GM12878 (cell line): ENCODE results near the gene BZW1. TPM values are rescaled to one million over a fixed set of nuclear protein-coding genes. Genes with fewer than 3 reads are reported as not detected.

Experiments
- ATAC-seq: fragments of 200-7000 bp; cut with Tn5 transposase; 3 replicates; pipeline ENCODE4 v1.9.1; 2020; ENCODE audit warnings: mild to moderate bottlenecking, moderate library complexity
- BruUV-seq: library from RNA; stranded (reverse); fragments of 400-500 nt; replicated peaks from 2 replicates; lab custom pipeline; 2021; lab: Mats Ljungman, UMichigan
- CTCF ChIA-PET: fragments of 300-600 bp; sonication (Branson Sonifier 250); formaldehyde crosslinking; extraction: SDS; loops from one replicate; lab custom pipeline; 2021; ENCODE audit warnings: inconsistent platforms; lab: Yijun Ruan, JAX
- POLR2A ChIA-PET: fragments of 350-600 bp; formaldehyde crosslinking; extraction: SDS; loops from one replicate; lab custom pipeline; 2021; ENCODE audit warnings: inconsistent platforms; lab: Charles Lee
- RAD21 ChIA-PET: fragments of 300-600 bp; sonication (Branson Sonifier 250); formaldehyde crosslinking; loops from one replicate; lab custom pipeline; 2023; ENCODE audit warnings: antibody characterized with exemption; ENCODE audit not compliant: unreplicated experiment; lab: Charles Lee
- SMC1A ChIA-PET: fragments of 300-600 bp; sonication (Branson Sonifier 250); formaldehyde crosslinking; loops from one replicate; lab custom pipeline; 2023; ENCODE audit not compliant: unreplicated experiment, uncharacterized antibody; lab: Charles Lee
- DNase-seq: peaks from one replicate; pipeline ENCODE4 v3.0.0-alpha.2; 2011; ENCODE audit warnings: low read depth, low spot score
- FAIRE-seq: peaks from 3 replicates; lab custom pipeline; 2011; peaks lifted over from hg19 to GRCh38; lab: Jason Lieb, UNC
- H2AFZ ChIP-seq: 2 replicates; pipeline ENCODE4 v1.6.0; 2011; ENCODE audit warnings: low read depth, low read length, control low read depth; ENCODE audit not compliant: control insufficient read depth
- H3K27ac ChIP-seq: 2 replicates; pipeline ENCODE4 v1.5.1; 2011; ENCODE audit warnings: control low read depth; ENCODE audit not compliant: control insufficient read depth, insufficient read depth
- H3K27me3 ChIP-seq, 2 experiments: replicated peaks in 1 of 2; 2 replicates each; pipeline versions ENCODE4 v1.6.0 to v1.6.1; 2011; ENCODE audit warnings: low read length in 1 of 2; ENCODE audit not compliant: control insufficient read depth in 2 of 2, insufficient read depth in 2 of 2
- H3K36me3 ChIP-seq, 2 experiments: 2 replicates each; pipeline ENCODE4 v1.5.1; 2011; ENCODE audit warnings: low read length in 1 of 2; ENCODE audit not compliant: control insufficient read depth in 2 of 2, insufficient read depth in 2 of 2
- H3K4me1 ChIP-seq: 2 replicates; pipeline ENCODE4 v1.6.1; 2011; ENCODE audit warnings: mild to moderate bottlenecking, low read length, moderate library complexity, mixed read lengths; ENCODE audit not compliant: control insufficient read depth, insufficient read depth
- H3K4me2 ChIP-seq: 2 replicates; pipeline ENCODE4 v1.6.0; 2011; ENCODE audit warnings: control low read depth; ENCODE audit not compliant: control insufficient read depth, insufficient read depth
- H3K4me3 ChIP-seq: fragments of 200-600 bp; sonication (generic); 2 replicates; pipeline ENCODE4 v1.5.1; 2016
- H3K79me2 ChIP-seq: 2 replicates; pipeline ENCODE4 v1.6.0; 2011; ENCODE audit warnings: low read length; ENCODE audit not compliant: control insufficient read depth, insufficient read depth
- H3K9ac ChIP-seq: 2 replicates; pipeline ENCODE4 v1.8.0; 2011; ENCODE audit warnings: low read length, control low read depth, mixed read lengths; ENCODE audit not compliant: control insufficient read depth, insufficient read depth
- H3K9me3 ChIP-seq: replicated peaks from 3 replicates; pipeline ENCODE4 v1.5.1; 2011; ENCODE audit warnings: mild to moderate bottlenecking, low read length; ENCODE audit not compliant: control insufficient read depth, insufficient read depth
- H4K20me1 ChIP-seq: 2 replicates; pipeline ENCODE4 v1.6.0; 2011; ENCODE audit not compliant: control insufficient read depth, insufficient read depth
- BHLHE40 ChIP-seq, 2 experiments: fragments of 450-650 bp in 1 of 2; IDR thresholded peaks; 2 replicates each; pipeline ENCODE4 v1.6.1; 2011 to 2017; ENCODE audit warnings: low read depth in 2 of 2, borderline replicate concordance in 1 of 2, improper control_type of control experiment in 1 of 2, low read length in 1 of 2, mild to moderate bottlenecking in 1 of 2
- BMI1 ChIP-seq: fragments of 450-650 bp; IDR thresholded peaks from 2 replicates; pipeline ENCODE4 v1.6.1; 2016; ENCODE audit warnings: mild to moderate bottlenecking, moderate library complexity, borderline replicate concordance
- CBX5 ChIP-seq: sonication (generic); IDR thresholded peaks from 2 replicates; pipeline ENCODE4 v1.6.1; 2016; ENCODE audit warnings: low read depth, moderate library complexity, mild to moderate bottlenecking, inconsistent platforms
- CEBPZ ChIP-seq: fragments of 150-350 bp; IDR thresholded peaks from 2 replicates; pipeline ENCODE4 v1.6.1; 2016; ENCODE audit warnings: low read depth, low read length
- EED ChIP-seq: sonication (generic); IDR thresholded peaks from 2 replicates; pipeline ENCODE4 v1.6.1; 2016; ENCODE audit warnings: antibody characterized with exemption, low read depth
- HDGF ChIP-seq: fragments of 450-650 bp; IDR thresholded peaks from 2 replicates; pipeline ENCODE4 v1.6.1; 2016; ENCODE audit warnings: antibody characterized with exemption
- KLF5 ChIP-seq: fragments of 450-650 bp; IDR thresholded peaks from 2 replicates; pipeline ENCODE4 v1.6.1; 2014; ENCODE audit warnings: mild to moderate bottlenecking; ENCODE audit not compliant: partially characterized antibody
- MEF2A ChIP-seq: IDR thresholded peaks from 2 replicates; pipeline ENCODE4 v1.6.1; 2011; ENCODE audit warnings: low read depth, mild to moderate bottlenecking, low read length, moderate library complexity; ENCODE audit not compliant: insufficient read depth
- NR2C1 ChIP-seq: fragments of 450-650 bp; IDR thresholded peaks from 2 replicates; pipeline ENCODE4 v1.6.1; 2017; ENCODE audit warnings: antibody characterized with exemption, mild to moderate bottlenecking, moderate library complexity
- PML ChIP-seq: IDR thresholded peaks from 2 replicates; pipeline ENCODE4 v1.6.1; 2012; ENCODE audit warnings: low read length, inconsistent platforms
- POLR2AphosphoS5 ChIP-seq: IDR thresholded peaks from 2 replicates; pipeline ENCODE4 v1.6.1; 2011; ENCODE audit warnings: mild to moderate bottlenecking, low read length, inconsistent platforms
- POU2F2 ChIP-seq: IDR thresholded peaks from 3 replicates; pipeline ENCODE4 v1.6.1; 2011; ENCODE audit warnings: low read depth, mild to moderate bottlenecking, low read length, borderline replicate concordance
- SPI1 ChIP-seq: IDR thresholded peaks from 2 replicates; pipeline ENCODE4 v1.6.1; 2011; ENCODE audit warnings: low read depth, mild to moderate bottlenecking, low read length, moderate library complexity, borderline replicate concordance; ENCODE audit not compliant: insufficient read depth
- STAT1 ChIP-seq: fragments of 450-650 bp; conservative IDR thresholded peaks from 2 replicates; pipeline ENCODE4 v1.6.1; 2014; ENCODE audit warnings: antibody characterized with exemption, mild to moderate bottlenecking
- YY1 ChIP-seq: IDR thresholded peaks from 2 replicates; pipeline ENCODE4 v1.6.1; 2011; ENCODE audit warnings: low read depth, mild to moderate bottlenecking, low read length
- ZBED1 ChIP-seq: IDR thresholded peaks from 2 replicates; pipeline ENCODE4 v1.6.1; 2016; ENCODE audit warnings: borderline replicate concordance
- ZBTB33 ChIP-seq: fragments of 450-650 bp; IDR thresholded peaks from 2 replicates; pipeline ENCODE4 v1.6.1; 2017; ENCODE audit warnings: mild to moderate bottlenecking
- WGBS: methylation state at CpG from one replicate; pipeline ENCODE4 v1.1.6; 2016; ENCODE audit warnings: low lambda C conversion rate; ENCODE audit not compliant: insufficient replicate concordance, insufficient coverage; ENCODE audit errors: missing lambda C conversion rate; 5-methylcytosine and 5-hydroxymethylcytosine counted together
- in situ Hi-C: fragments of 300-500 bp; cut with MboI; formaldehyde crosslinking; loops from 9 replicates; pipeline ENCODE4 v1.14.3; 2018; ENCODE audit warnings: mixed read lengths
- intact Hi-C: fragments of 100-400 bp; cut with micrococcal nuclease; formaldehyde crosslinking; loops from one replicate; pipeline ENCODE4 v1.14.2; 2022; ENCODE audit not compliant: unreplicated experiment
- polyA plus RNA-seq, 11 experiments: library from polyadenylated mRNA; depleted of rRNA in 4 of 11; unstranded in 6 of 11; stranded (reverse) in 5 of 11; fragments of >200 nt; fragmentation: Nextera tagmentation in 4 of 11; fragmentation: Illumina TruSeq in 1 of 11; extraction: Ambion mirVana in 4 of 11; extraction: Trizol in 1 of 11; gene quantifications; 1 replicate in 1 of 11; 2 replicates in 10 of 11; pipeline versions ENCODE4 v1.2.1 to v1.2.3, GENCODE V29; 2011 to 2016; ENCODE audit warnings: inconsistent platforms in 2 of 11, missing spikeins in 2 of 11, low read depth in 1 of 11
- total RNA-seq, 4 experiments: library from RNA; depleted of rRNA in 3 of 4; stranded (reverse); fragments of >200 nt in 3 of 4; fragmentation: Illumina TruSeq in 1 of 4; extraction: Trizol in 1 of 4; gene quantifications; 2 replicates each; pipeline versions ENCODE4 v1.2.1 to v1.2.3, GENCODE V29; 2013 to 2021
- TF ChIP-seq, protein P1 (sequence below): IDR thresholded peaks from 2 replicates; pipeline ENCODE4 v1.6.1; 2011; ENCODE audit warnings: low read depth, low read length, improper control_type of control experiment, borderline replicate concordance

The BZW1 gene
- total and polyA plus RNA-seq, 10 of the 15 experiments (the other 5 are each of a cell fraction or from before 2014, with no cell fraction given), result 186 to 349 (median 269) TPM

- ATAC-seq, result peak; percentile 31
- TF ChIP-seq PML, result peak; percentile 57; the same call in 1 of the 2 replicates
- TF ChIP-seq EED, result peak; percentile 74
- TF ChIP-seq CBX5, result no peak
- TF ChIP-seq, protein P1, sequence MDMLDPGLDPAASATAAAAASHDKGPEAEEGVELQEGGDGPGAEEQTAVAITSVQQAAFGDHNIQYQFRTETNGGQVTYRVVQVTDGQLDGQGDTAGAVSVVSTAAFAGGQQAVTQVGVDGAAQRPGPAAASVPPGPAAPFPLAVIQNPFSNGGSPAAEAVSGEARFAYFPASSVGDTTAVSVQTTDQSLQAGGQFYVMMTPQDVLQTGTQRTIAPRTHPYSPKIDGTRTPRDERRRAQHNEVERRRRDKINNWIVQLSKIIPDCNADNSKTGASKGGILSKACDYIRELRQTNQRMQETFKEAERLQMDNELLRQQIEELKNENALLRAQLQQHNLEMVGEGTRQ, result no peak
- peak; percentile 78 for TF ChIP-seq ZBED1
- 0 out of 3 replicates have a peak, but pooled peaks have one; percentile 28 for TF ChIP-seq POU2F2
- no peak for TF ChIP-seq KLF5
- no peak for TF ChIP-seq HDGF
- peak; percentile 47; the same call in 1 of the 2 replicates for TF ChIP-seq POLR2AphosphoS5
- TF ChIP-seq ZBTB33, result no peak
- TF ChIP-seq CEBPZ, result no peak
- TF ChIP-seq SPI1, result no peak
- peak; percentile 64; the same call in 1 of the 2 replicates for TF ChIP-seq MEF2A
- no peak for TF ChIP-seq NR2C1
- TF ChIP-seq BHLHE40 (IDR thresholded peaks at IDR 0.05; ENCODE audit: borderline replicate concordance in 1 of 2, low read depth in 2 of 2, low read length in 1 of 2), result peak; percentile 16 to 75; a peak in 2 of 4 replicates
- no peak for TF ChIP-seq STAT1
- TF ChIP-seq BMI1, result 0 out of 2 replicates have a peak, but pooled peaks have one; percentile 48
- TF ChIP-seq YY1, result no peak
These were observed 2.6 kb downstream of the BZW1 start for GRCh38 chr2:200814276-200814815.

More at GRCh38 chr2:200814276-200814815, 2.6 kb downstream of the BZW1 start:
- CTCF ChIA-PET, result interaction anchor here (0.5 to 1.4 kb wide), 3 partner anchors 47 to 101 kb away, joined by 3 to 6 read pairs (median 4); no protein-coding TSS in a partner anchor
- in situ Hi-C loops, result loop anchor here (5.0 kb wide), 1 partner anchor 102 kb away; no protein-coding TSS in a partner anchor
- peak overlapping the region; percentile 98 for H3K9ac ChIP-seq
- WGBS, result 2% methylated on average over 3 of the region's 3 CpGs
- BruUV-seq, result no TSS peak
- no peaks in the 10 kb centered on the region for H3K27me3 ChIP-seq
- no peaks in the 10 kb centered on the region for H4K20me1 ChIP-seq
- H3K79me2 ChIP-seq, result peaks cover 54% of the 10 kb centered on the region
- SMC1A ChIA-PET, result interaction anchor here (0.6 to 1.9 kb wide), 9 partner anchors 14 to 418 kb away, joined by 3 to 11 read pairs (median 4); partner anchors contain the start of gene CASP10
- no peaks in the 10 kb centered on the region for H3K9me3 ChIP-seq
- no peak for FAIRE-seq
- POLR2A ChIA-PET, result interaction anchor here (1.0 to 1.7 kb wide), 5 partner anchors 16 to 101 kb away, joined by 3 to 6 read pairs (median 5); partner anchors contain the start of genes CLK1, NIF3L1 and PPIL3
- peak; percentile 51 for DNase-seq
- intact Hi-C loops, result loop anchor here (2.0 to 10.0 kb wide), 4 partner anchors 50 to 860 kb away; partner anchors contain the start of genes CLK1, HYCC2, MAIP1 and NDUFB3
- H3K4me3 ChIP-seq, result peak overlapping the region; percentile 88
- peaks cover 19% of the 10 kb centered on the region for H3K4me1 ChIP-seq
- H3K36me3 ChIP-seq, result peaks cover 5 to 29% of the 10 kb centered on the region in 2 experiments
- RAD21 ChIA-PET, result interaction anchor here (0.9 to 1.4 kb wide), 7 partner anchors 13 to 419 kb away, joined by 3 to 5 read pairs (median 3); partner anchors contain the start of genes NIF3L1 and PPIL3
- peak overlapping the region; percentile 100 for H3K27ac ChIP-seq
- H2AFZ ChIP-seq, result no peak overlapping the region
- H3K4me2 ChIP-seq, result peak overlapping the region; percentile 79
